ENCODE results near the gene TMEM179B. TPM values are rescaled to one million over a fixed set of nuclear protein-coding genes. Genes with fewer than 3 reads are reported as not detected.

The TMEM179B gene
- total and polyA plus RNA-seq, 9 of the 15 experiments (the other 6 are each of a cell fraction or from before 2014, with no cell fraction given) = 27.7 to 105 (median 37.0) TPM

GRCh38 chr11:62771144-62772021, 15.8 kb upstream of the TMEM179B start, which contains the start of gene TAF6L (continued):
- no peak for TF ChIP-seq TAF7 (tag; IDR thresholded peaks at IDR 0.05)
- TF ChIP-seq RREB1 (CRISPR knock-in tag; IDR thresholded peaks at IDR 0.05) = 0 out of 2 replicates have a peak, but pooled peaks have one; percentile 68
- TF ChIP-seq PHF21A (IDR thresholded peaks at IDR 0.05; ENCODE audit: borderline replicate concordance, low read depth) = peak; percentile 82; the same call in 1 of the 2 replicates
- no peak for TF ChIP-seq BRD4 (IDR thresholded peaks at IDR 0.05)
- TF ChIP-seq HDAC6 (IDR thresholded peaks at IDR 0.05; ENCODE audit: low read depth, low read length) = no peak
- peak; percentile 87 for TF ChIP-seq TFAP4 (CRISPR knock-in tag; IDR thresholded peaks at IDR 0.05; ENCODE audit: borderline replicate concordance)
- TF ChIP-seq PHB (CRISPR knock-in tag; IDR thresholded peaks at IDR 0.05) = peak; percentile 14; the same call in 1 of the 2 replicates
- no peak for TF ChIP-seq ATF4 (CRISPR knock-in tag; IDR thresholded peaks at IDR 0.05)
- TF ChIP-seq ZBTB43 (CRISPR knock-in tag; IDR thresholded peaks at IDR 0.05) = peak; percentile 77; the same call in 1 of the 2 replicates
- no peak for TF ChIP-seq OTX1 (CRISPR knock-in tag; IDR thresholded peaks at IDR 0.05)
- TF ChIP-seq MAZ (CRISPR knock-in tag; conservative IDR thresholded peaks at IDR 0.05 in 1 of 2, IDR thresholded peaks at IDR 0.05 in 1 of 2) = peak; percentile 99
- TF ChIP-seq HIVEP1 (CRISPR knock-in tag; IDR thresholded peaks at IDR 0.05) = no peak
- no peak for TF ChIP-seq EHMT2 (IDR thresholded peaks at IDR 0.05)
- no peak for TF ChIP-seq XRCC3 (IDR thresholded peaks at IDR 0.05)
- TF ChIP-seq ARID2 (IDR thresholded peaks at IDR 0.05) = no peak
- TF ChIP-seq RCOR1 (IDR thresholded peaks at IDR 0.05; ENCODE audit: borderline replicate concordance in 1 of 2, low read depth in 2 of 2, low read length in 2 of 2) = peak; percentile 37 to 90; a peak in 3 of 4 replicates
- TF ChIP-seq ARID1B (IDR thresholded peaks at IDR 0.05) = peak; percentile 52
- no peak for TF ChIP-seq SIN3B (IDR thresholded peaks at IDR 0.05; ENCODE audit: low read depth)
- TF ChIP-seq MED1 (CRISPR knock-in tag; IDR thresholded peaks at IDR 0.05; ENCODE audit: borderline replicate concordance) = no peak
